Neural cell (in vitro differentiated cells): ENCODE measurements around the gene SBK3.
"Not testable (repeated sequence)": the region's sequence is repeated elsewhere in the genome, so short reads cannot be mapped to it uniquely, and the experiment has no call there.

Experiments
- EP300 ChIP-seq: fragments of 450-650 bp; conservative IDR thresholded peaks from 2 replicates; pipeline ENCODE4 v1.6.1; 2014; ENCODE audit warnings: antibody characterized with exemption, mild to moderate bottlenecking, moderate library complexity; ENCODE audit not compliant: poor library complexity, severe bottlenecking
- EZH2 ChIP-seq: fragments of 200-600, 300-800 bp; shearing (Covaris generic), sonication (generic); IDR thresholded peaks from 2 replicates; pipeline ENCODE4 v1.6.1; 2014; ENCODE audit warnings: antibody characterized with exemption, low read length, borderline replicate concordance, mild to moderate bottlenecking; ENCODE audit not compliant: insufficient read depth, poor library complexity, severe bottlenecking
- MXI1 ChIP-seq: fragments of 450-650 bp; conservative IDR thresholded peaks from 2 replicates; pipeline ENCODE4 v1.6.1; 2014; ENCODE audit warnings: antibody characterized with exemption, mild to moderate bottlenecking; ENCODE audit not compliant: poor library complexity, severe bottlenecking
- POLR2AphosphoS5 ChIP-seq: IDR thresholded peaks from 2 replicates; pipeline ENCODE4 v1.6.1; 2012
- RAD21 ChIP-seq: fragments of 450-650 bp; conservative IDR thresholded peaks from 2 replicates; pipeline ENCODE4 v1.6.1; 2014; ENCODE audit warnings: antibody characterized with exemption, mild to moderate bottlenecking, moderate library complexity
- SMC3 ChIP-seq: fragments of 450-650 bp; conservative IDR thresholded peaks from 2 replicates; pipeline ENCODE4 v1.6.1; 2014; ENCODE audit warnings: antibody characterized with exemption, mild to moderate bottlenecking, moderate library complexity; ENCODE audit not compliant: poor library complexity
- TAF1 ChIP-seq: IDR thresholded peaks from 2 replicates; pipeline ENCODE4 v1.6.1; 2012; ENCODE audit warnings: low read depth
- TF ChIP-seq, protein P1 (sequence below): fragments of 450-650 bp; IDR thresholded peaks from 2 replicates; pipeline ENCODE4 v1.5.1; 2014; ENCODE audit warnings: antibody characterized with exemption, mild to moderate bottlenecking, moderate library complexity; ENCODE audit not compliant: poor library complexity, severe bottlenecking
- TF ChIP-seq, protein P2 (sequence below): IDR thresholded peaks from 2 replicates; pipeline ENCODE4 v1.6.1; 2012; ENCODE audit warnings: borderline replicate concordance

DNA sequence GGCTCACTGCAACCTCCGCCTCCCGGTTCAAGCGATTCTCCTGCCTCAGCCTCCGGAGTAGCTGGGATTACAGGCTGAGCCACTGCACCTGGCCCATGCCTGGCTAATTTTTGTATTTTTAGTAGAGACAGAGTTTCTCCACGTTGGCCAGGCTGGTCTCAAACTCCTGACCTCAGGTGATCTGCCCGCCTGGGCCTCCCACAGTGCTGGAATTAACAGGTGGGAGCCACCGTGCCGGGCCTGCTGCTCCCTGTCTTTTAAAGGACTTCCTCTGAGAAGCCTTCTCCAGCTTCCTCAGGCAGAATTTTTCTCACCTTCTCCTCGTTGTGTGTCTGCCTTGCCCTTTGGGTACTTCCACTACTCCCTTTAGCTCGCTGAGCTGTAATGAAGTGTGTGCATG, 48.5 kb downstream of the SBK3 start:
- TF ChIP-seq, protein P1, sequence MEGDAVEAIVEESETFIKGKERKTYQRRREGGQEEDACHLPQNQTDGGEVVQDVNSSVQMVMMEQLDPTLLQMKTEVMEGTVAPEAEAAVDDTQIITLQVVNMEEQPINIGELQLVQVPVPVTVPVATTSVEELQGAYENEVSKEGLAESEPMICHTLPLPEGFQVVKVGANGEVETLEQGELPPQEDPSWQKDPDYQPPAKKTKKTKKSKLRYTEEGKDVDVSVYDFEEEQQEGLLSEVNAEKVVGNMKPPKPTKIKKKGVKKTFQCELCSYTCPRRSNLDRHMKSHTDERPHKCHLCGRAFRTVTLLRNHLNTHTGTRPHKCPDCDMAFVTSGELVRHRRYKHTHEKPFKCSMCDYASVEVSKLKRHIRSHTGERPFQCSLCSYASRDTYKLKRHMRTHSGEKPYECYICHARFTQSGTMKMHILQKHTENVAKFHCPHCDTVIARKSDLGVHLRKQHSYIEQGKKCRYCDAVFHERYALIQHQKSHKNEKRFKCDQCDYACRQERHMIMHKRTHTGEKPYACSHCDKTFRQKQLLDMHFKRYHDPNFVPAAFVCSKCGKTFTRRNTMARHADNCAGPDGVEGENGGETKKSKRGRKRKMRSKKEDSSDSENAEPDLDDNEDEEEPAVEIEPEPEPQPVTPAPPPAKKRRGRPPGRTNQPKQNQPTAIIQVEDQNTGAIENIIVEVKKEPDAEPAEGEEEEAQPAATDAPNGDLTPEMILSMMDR = not testable (repeated sequence)
- TF ChIP-seq POLR2AphosphoS5, EZH2, RAD21, TAF1, SMC3, EP300, MXI1: not testable (repeated sequence)
- TF ChIP-seq, protein P2, sequence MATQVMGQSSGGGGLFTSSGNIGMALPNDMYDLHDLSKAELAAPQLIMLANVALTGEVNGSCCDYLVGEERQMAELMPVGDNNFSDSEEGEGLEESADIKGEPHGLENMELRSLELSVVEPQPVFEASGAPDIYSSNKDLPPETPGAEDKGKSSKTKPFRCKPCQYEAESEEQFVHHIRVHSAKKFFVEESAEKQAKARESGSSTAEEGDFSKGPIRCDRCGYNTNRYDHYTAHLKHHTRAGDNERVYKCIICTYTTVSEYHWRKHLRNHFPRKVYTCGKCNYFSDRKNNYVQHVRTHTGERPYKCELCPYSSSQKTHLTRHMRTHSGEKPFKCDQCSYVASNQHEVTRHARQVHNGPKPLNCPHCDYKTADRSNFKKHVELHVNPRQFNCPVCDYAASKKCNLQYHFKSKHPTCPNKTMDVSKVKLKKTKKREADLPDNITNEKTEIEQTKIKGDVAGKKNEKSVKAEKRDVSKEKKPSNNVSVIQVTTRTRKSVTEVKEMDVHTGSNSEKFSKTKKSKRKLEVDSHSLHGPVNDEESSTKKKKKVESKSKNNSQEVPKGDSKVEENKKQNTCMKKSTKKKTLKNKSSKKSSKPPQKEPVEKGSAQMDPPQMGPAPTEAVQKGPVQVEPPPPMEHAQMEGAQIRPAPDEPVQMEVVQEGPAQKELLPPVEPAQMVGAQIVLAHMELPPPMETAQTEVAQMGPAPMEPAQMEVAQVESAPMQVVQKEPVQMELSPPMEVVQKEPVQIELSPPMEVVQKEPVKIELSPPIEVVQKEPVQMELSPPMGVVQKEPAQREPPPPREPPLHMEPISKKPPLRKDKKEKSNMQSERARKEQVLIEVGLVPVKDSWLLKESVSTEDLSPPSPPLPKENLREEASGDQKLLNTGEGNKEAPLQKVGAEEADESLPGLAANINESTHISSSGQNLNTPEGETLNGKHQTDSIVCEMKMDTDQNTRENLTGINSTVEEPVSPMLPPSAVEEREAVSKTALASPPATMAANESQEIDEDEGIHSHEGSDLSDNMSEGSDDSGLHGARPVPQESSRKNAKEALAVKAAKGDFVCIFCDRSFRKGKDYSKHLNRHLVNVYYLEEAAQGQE = not testable (repeated sequence)
